PC-3 (cell line): Measurements from ENCODE around the gene LHFPL3.

Experiments used
- CTCF ChIP-seq: fragments of 300-600 bp; sonication (generic); conservative IDR thresholded peaks from 2 replicates; pipeline ENCODE4 v1.5.1; 2017; ENCODE audit warnings: antibody characterized with exemption, low read depth, mild to moderate bottlenecking, low read length
- EZH2 ChIP-seq: fragments of 300-600 bp; sonication (generic); IDR thresholded peaks from one replicate; pipeline ENCODE4 v1.6.1; 2017; ENCODE audit warnings: antibody characterized with exemption, mild to moderate bottlenecking, low read length; ENCODE audit not compliant: unreplicated experiment

GRCh38 chr7:104299323-104299722, 29.1 kb upstream of the LHFPL3 start:
- TF ChIP-seq CTCF (no peak), EZH2 (no peak)
